Measurements from ENCODE around the gene RGS19.

GRCh38 chr20:64080813-64081623, 1.7 kb upstream of the RGS19 start:
- TF ChIP-seq POLR2A (IDR thresholded peaks at IDR 0.05) (no peak), CTCF (IDR thresholded peaks at IDR 0.05) (no peak)
